Measurements from ENCODE around the gene SPINK4.

SPINK4 gene

GRCh38 chr9:33239921-33240320 lies at the start of gene SPINK4:
TSS of gene SPINK4 (plus strand) at chr9:33240167. CDS start at chr9:33240209, 42 bp downstream.
- DNase-seq (ENCODE audit: low read depth, low spot score): no peak
- H3K27ac ChIP-seq: no peak within 1 kb of the TSS

- no peak for DNase-seq (ENCODE audit: low read depth, low spot score)
- no peak overlapping the region for H3K27ac ChIP-seq
These were observed 47.3 kb upstream of the SPINK4 start for GRCh38 chr9:33192493-33193255.

GRCh38 chr9:33193818-33194217 lies 46.1 kb upstream of the SPINK4 start:
- H3K27ac ChIP-seq: peak overlapping the region; percentile 54
- no peak for DNase-seq (ENCODE audit: low read depth, low spot score)

GRCh38 chr9:33196736-33197135 lies 43.2 kb upstream of the SPINK4 start:
- DNase-seq (ENCODE audit: low read depth, low spot score): no peak
- H3K27ac ChIP-seq: no peak overlapping the region

DNA sequence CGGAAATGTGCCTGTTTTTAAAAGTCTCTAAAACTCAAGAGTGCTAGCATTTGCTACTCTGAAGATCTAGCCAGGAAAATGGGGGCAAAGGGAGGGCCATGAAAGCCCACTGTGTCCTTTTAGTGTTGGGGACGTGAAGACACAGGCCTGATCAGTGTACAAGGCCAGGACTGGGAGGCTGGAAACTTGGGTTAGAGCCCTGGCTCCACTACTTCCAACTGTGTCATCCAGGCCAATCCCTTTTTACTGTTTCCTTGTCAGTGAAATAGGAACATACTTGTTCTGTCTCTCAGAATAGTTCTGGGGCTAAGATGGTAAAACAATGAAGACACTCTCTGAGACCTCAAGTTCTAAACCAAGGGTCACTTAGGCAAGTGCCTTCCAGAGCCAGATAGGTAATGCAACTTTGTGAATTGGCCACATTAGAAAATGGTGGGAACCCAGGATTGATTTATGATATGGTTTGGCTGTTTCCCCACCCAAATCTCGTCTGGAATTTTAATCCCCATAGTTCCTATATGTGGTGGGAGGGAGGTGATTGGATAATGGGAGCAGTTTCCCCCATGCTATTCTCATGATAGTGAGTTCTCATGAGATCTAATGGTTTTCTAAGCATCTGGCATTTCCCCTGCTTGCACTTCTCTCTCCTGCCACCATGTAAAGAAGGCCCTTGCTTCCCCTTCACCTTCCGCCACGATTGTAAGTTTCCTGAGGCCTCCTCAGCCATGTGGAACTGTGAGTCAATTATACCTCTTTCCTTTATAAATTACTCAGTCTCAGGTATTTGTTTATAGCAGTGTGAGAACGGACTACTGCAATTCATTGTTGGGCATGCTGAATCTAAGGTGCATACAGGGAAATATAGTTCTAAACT lies 42.5 kb upstream of the SPINK4 start:
- DNase-seq (ENCODE audit: low read depth, low spot score): no peak
- H3K27ac ChIP-seq: peak overlapping the region; percentile 29

DNA sequence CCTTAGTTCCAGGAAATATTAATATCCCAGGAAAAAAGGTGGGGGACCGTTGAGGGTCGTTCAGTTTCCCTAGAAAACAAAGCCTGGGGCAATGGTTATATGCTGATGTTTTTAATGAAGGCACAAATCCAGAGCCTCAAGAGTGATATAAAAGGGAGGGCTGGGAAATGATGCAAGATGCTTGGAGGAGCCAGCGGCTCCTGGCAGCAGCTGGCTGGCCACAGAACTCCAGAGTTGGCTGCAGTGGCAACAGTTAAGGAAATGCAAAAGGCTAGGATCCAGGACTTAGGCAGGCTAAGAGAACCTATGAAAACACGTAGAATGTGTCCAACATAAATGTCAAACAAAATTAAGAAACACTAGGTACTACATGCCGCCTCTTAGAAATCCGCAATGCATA lies 41.8 kb upstream of the SPINK4 start:
- no peak for DNase-seq (ENCODE audit: low read depth, low spot score)
- peak overlapping the region; percentile 29 for H3K27ac ChIP-seq

DNA sequence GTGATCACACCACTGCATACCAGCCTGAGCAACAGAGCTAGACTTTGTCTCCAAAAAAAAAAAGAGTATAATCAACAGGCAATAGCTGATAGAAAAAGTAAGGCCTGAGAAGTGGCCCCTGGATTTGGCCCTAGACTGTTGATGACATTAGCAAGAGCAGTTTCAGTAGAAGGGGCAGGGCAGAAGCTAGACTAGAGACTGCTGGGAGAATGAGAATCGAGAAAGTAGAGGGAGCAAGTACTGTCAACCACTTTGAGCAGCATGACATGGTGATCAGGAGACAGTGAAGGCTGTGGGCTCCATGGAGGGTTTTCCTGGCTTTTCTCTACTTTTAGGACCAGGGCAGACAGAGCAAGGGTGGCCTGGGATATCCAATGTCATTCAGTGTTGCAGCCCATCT lies 37.9 kb upstream of the SPINK4 start:
- H3K27ac ChIP-seq: no peak overlapping the region
- DNase-seq (ENCODE audit: low read depth, low spot score): no peak

DNA sequence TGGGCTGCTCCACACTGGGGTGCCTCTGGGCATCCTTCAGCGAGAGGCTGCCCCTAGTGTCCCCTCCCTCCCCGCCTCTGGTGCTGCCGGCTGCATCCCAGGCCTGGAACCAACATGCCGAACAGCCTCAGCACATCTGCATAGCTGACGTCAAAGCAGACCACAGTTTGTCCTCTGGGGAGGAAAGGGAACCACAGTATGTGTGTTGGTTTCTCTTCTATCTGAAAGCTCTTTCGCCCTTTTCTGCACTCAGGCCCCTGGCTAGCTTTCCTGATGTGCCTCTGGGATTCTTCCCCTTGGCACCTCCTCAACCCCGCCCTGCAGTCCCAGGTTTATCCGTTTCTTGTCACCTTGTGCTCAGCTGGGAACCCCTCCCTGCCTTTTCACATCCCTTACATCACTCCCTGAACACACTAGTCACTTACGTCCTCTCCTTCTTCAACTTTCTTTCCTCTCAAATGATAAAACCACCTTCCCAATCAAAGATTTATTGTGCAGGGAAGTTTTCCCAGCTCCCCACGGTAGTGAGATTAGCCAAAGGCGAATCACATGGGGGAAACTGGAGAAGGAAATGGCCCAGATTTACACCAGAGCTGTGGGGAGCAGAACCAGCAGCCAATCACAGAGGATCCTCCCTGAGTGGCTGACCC lies 37.3 kb upstream of the SPINK4 start:
- no peak for DNase-seq (ENCODE audit: low read depth, low spot score)

GRCh38 chr9:33209394-33209793 lies 30.6 kb upstream of the SPINK4 start:
- no peak overlapping the region for H3K27ac ChIP-seq
- DNase-seq (ENCODE audit: low read depth, low spot score): no peak

More for the DNA sequence above, 37.3 kb upstream of the SPINK4 start:
- H3K27ac ChIP-seq: no peak overlapping the region

DNA sequence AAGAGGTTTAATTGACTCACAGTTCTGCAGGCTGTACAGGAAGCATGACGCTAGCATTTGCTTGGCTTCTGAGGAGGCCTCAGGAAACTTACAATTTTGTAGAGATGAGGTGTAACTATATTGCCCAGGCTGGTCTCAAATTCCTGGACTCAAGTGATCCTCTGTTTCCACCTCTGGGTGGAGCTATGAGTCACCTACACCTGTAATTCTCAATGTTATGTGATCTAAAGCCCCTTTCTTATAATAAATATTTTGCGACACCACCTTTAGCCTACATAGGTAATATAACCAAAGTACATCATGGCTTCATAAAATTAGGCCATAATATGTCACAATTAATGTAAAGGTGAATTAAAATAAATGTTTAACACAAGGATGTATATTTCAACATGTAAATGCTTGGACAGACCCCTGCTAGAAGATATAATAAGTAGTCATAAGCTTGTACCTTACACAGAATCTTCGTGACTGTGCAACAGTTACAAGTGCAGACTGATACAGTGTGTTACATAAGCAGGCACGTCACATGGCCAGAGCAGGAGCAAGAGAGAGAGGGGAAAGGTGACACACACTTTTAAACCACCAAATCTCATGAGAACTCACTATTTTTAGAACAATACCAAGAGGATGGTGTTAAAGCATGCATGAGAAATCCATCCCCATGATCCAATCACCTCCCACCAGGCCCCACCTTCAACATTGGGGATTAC lies 29.8 kb upstream of the SPINK4 start:
- H3K27ac ChIP-seq: no peak overlapping the region
- DNase-seq (ENCODE audit: low read depth, low spot score): no peak

- DNase-seq (ENCODE audit: low read depth, low spot score): no peak
- H3K27ac ChIP-seq: peak overlapping the region; percentile 44
These were observed 28.1 kb upstream of the SPINK4 start for GRCh38 chr9:33211695-33212393.

GRCh38 chr9:33220681-33221567 lies 19.0 kb upstream of the SPINK4 start:
- H3K27ac ChIP-seq: peak overlapping the region; percentile 34
- no peak for DNase-seq (ENCODE audit: low read depth, low spot score)

- H3K27ac ChIP-seq: peak overlapping the region; percentile 34
- no peak for DNase-seq (ENCODE audit: low read depth, low spot score)
These were observed 18.4 kb upstream of the SPINK4 start for GRCh38 chr9:33221568-33221884.

DNA sequence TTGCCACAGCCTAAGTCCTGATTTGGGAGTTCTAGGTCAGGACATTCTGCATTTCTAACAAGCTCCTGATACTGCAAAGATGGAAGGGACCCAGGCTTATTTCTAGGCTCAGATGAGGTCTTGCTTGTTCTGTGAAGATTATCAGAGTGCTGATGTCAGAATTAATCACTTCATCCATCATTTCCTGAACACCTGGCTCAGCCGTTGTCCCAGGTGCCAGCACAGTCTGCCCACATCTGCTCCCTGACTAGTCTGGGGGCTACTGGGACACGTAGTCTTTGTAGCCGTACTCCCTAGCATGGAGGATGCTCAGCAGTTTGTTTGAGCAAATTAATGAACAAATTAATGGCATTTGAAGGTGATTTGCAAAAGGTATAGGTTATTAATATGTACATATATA lies 17.9 kb upstream of the SPINK4 start:
- no peak for DNase-seq (ENCODE audit: low read depth, low spot score)
- H3K27ac ChIP-seq: peak overlapping the region; percentile 34

DNA sequence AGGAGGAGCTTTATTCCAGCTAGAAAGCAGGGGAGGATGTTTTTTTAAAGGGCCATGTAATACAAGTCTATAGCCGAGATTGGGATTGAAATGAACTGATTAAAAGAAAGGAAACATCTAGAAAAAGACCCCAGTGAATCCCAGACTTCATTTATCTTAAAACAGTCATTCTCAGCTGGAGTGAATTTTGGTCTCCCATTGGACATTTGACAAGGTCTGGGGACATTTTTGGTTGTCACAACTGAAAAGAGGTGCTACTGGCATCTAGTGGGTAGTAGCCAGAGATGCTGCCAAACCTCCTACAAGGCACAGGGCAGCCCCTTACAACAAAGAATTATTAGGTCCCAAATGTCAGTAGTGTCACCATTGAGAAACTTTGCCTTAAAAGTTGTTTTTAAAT lies 16.3 kb upstream of the SPINK4 start:
- no peak overlapping the region for H3K27ac ChIP-seq
- DNase-seq (ENCODE audit: low read depth, low spot score): no peak

DNA sequence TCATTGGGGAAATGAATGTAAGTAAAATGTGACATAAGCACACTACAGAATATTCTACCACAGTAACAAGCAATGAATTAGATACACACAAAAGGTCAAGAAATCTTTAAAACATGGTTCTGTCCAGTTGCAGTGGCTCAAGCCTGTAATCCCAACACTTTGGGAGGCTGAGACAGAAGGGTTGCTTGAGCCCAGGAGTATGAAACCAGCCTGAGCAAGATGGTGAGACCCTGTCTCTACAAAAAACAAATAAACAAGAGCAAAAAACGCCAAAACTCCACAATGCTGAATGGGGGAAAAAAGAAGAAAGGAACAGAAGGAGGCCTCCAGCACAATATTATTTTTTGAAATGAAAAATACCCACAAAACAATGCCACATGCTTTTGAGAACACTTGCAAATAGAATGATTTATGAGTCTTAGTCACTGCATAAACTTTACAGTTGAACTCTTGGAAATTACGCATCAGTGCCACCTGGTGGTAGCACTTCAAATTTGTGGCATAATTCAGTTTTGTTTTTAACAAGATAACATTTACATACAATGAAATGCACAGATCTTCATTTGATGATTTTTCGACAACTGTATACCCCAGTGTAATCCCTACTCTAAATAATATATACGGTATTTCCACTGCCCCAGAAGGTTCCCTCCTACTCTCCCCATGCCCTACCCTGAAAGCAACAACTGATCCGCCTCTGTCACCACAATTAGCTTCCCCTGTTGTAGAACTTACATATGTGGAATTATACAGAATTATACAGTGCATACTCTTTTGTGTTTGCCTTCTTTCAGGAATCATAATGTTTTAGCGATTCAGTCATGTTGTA lies 14.4 kb upstream of the SPINK4 start:
- no peak overlapping the region for H3K27ac ChIP-seq
- no peak for DNase-seq (ENCODE audit: low read depth, low spot score)

- DNase-seq (ENCODE audit: low read depth, low spot score): no peak
- H3K27ac ChIP-seq: no peak overlapping the region
These were observed 13.0 kb upstream of the SPINK4 start for GRCh38 chr9:33227008-33227398.

GRCh38 chr9:33227741-33228140 lies 12.2 kb upstream of the SPINK4 start:
- no peak for DNase-seq (ENCODE audit: low read depth, low spot score)
- no peak overlapping the region for H3K27ac ChIP-seq
